Neural progenitor cell (in vitro differentiated cells): ENCODE data around the gene SWT1. TPM values are rescaled to one million over a fixed set of nuclear protein-coding genes. Genes with fewer than 3 reads are reported as not detected.
"Not testable (repeated sequence)": the region's sequence is repeated elsewhere in the genome, so short reads cannot be mapped to it uniquely, and the experiment has no call there.

Experiments
- DNase-seq: peaks from one replicate; pipeline ENCODE4 v3.0.0-alpha.2; 2016; ENCODE audit warnings: low spot score
- H2AFZ ChIP-seq: fragments of 200-600 bp; sonication (generic); replicated peaks from 2 replicates; pipeline ENCODE4 v1.6.1; 2016; ENCODE audit warnings: antibody characterized with exemption
- H3F3A ChIP-seq: fragments of 200-600 bp; sonication (generic); 2 replicates; pipeline ENCODE4 v1.6.1; 2016; ENCODE audit warnings: antibody characterized with exemption, low read depth
- H3K27ac ChIP-seq: fragments of 200-600 bp; sonication (generic); 2 replicates; pipeline ENCODE4 v1.5.1; 2016; ENCODE audit warnings: mild to moderate bottlenecking
- H3K27me3 ChIP-seq: fragments of 200-600 bp; sonication (generic); 2 replicates; pipeline ENCODE4 v1.6.1; 2016; ENCODE audit warnings: mild to moderate bottlenecking, moderate library complexity
- H3K36me3 ChIP-seq: fragments of 200-600 bp; sonication (generic); 2 replicates; pipeline ENCODE4 v1.5.1; 2016
- H3K4me1 ChIP-seq: fragments of 200-600 bp; sonication (generic); 2 replicates; pipeline ENCODE4 v1.6.1; 2016; ENCODE audit warnings: mixed run types
- H3K4me2 ChIP-seq: fragments of 200-600 bp; sonication (generic); 2 replicates; pipeline ENCODE4 v1.6.1; 2016
- H3K4me3 ChIP-seq: fragments of 200-600 bp; sonication (generic); 2 replicates; pipeline ENCODE4 v1.5.1; 2016
- H3K79me2 ChIP-seq: fragments of 200-600 bp; sonication (generic); 2 replicates; pipeline ENCODE4 v1.6.1; 2016; ENCODE audit warnings: low read depth
- H3K9ac ChIP-seq: fragments of 200-600 bp; sonication (generic); 2 replicates; pipeline ENCODE4 v1.6.1; 2016
- H3K9me3 ChIP-seq: fragments of 200-600 bp; sonication (generic); 2 replicates; pipeline ENCODE4 v1.5.1; 2016; ENCODE audit warnings: low read depth
- H4K20me1 ChIP-seq: fragments of 200-600 bp; sonication (generic); 2 replicates; pipeline ENCODE4 v1.6.1; 2016; ENCODE audit warnings: low read depth
- H3K27ac Mint-ChIP-seq: 3 replicates; pipeline ENCODE4 v1.8.0; 2021; ENCODE audit warnings: mixed read lengths
- H3K27me3 Mint-ChIP-seq: 2 replicates; pipeline ENCODE4 v1.8.0; 2022; ENCODE audit warnings: low read depth, mild to moderate bottlenecking, inconsistent platforms, moderate library complexity, mixed read lengths; ENCODE audit not compliant: insufficient read depth
- H3K36me3 Mint-ChIP-seq: 3 replicates; pipeline ENCODE4 v1.8.0; 2021; ENCODE audit warnings: mixed read lengths
- H3K4me1 Mint-ChIP-seq: 3 replicates; pipeline ENCODE4 v1.8.0; 2021; ENCODE audit warnings: mixed read lengths
- H3K4me3 Mint-ChIP-seq: 3 replicates; pipeline ENCODE4 v1.8.0; 2021; ENCODE audit warnings: mild to moderate bottlenecking, moderate library complexity, mixed read lengths
- H3K9me3 Mint-ChIP-seq: 3 replicates; pipeline ENCODE4 v1.8.0; 2020; ENCODE audit warnings: mixed read lengths
- CTCF ChIP-seq: fragments of 200-600 bp; sonication (generic); IDR thresholded peaks from 2 replicates; pipeline ENCODE4 v1.5.1; 2017; ENCODE audit warnings: antibody characterized with exemption, mild to moderate bottlenecking
- EZH2 ChIP-seq: fragments of 200-600 bp; sonication (generic); IDR thresholded peaks from 2 replicates; pipeline ENCODE4 v1.6.1; 2017; ENCODE audit warnings: antibody characterized with exemption, mild to moderate bottlenecking, moderate library complexity
- EZH2phosphoT487 ChIP-seq: fragments of 200-600 bp; sonication (generic); IDR thresholded peaks from 2 replicates; pipeline ENCODE4 v1.6.1; 2017; ENCODE audit warnings: antibody characterized with exemption
- total RNA-seq: library from RNA; depleted of rRNA; stranded (reverse); fragments of >200 nt; gene quantifications from 2 replicates; pipeline ENCODE4 v1.2.3, GENCODE V29; 2015; ENCODE audit warnings: low replicate concordance

Gene SWT1
- total RNA-seq, 1 donor from 2014 or later = 12.4 TPM

- no peak overlapping the region for H3K27ac ChIP-seq
- no peak overlapping the region for H3K4me3 ChIP-seq
- Mint-ChIP-seq H3K27me3 (peaks cover 7% of the 10 kb centered on the region), H3K4me3 (no peak overlapping the region), H3K9me3 (peaks cover 6% of the 10 kb centered on the region), H3K36me3 (peaks cover 8% of the 10 kb centered on the region), H3K27ac (no peak overlapping the region), H3K4me1 (peaks cover 24% of the 10 kb centered on the region)
- DNase-seq = no peak
- peaks cover 3% of the 10 kb centered on the region for H3F3A ChIP-seq
- H3K27me3 ChIP-seq = no peaks in the 10 kb centered on the region
- peaks cover 5% of the 10 kb centered on the region for H3K4me1 ChIP-seq
- H3K4me2 ChIP-seq = no peak overlapping the region
- H2AFZ ChIP-seq = no peak overlapping the region
- H3K79me2 ChIP-seq = peaks cover 30% of the 10 kb centered on the region
- peaks cover 19% of the 10 kb centered on the region for H4K20me1 ChIP-seq
- H3K36me3 ChIP-seq = no peaks in the 10 kb centered on the region
- no peak overlapping the region for H3K9ac ChIP-seq
- H3K9me3 ChIP-seq = no peaks in the 10 kb centered on the region
- TF ChIP-seq CTCF (no peak), EZH2 (no peak), EZH2phosphoT487 (no peak)
These were observed 162.1 kb downstream of the SWT1 start for GRCh38 chr1:185319139-185319475.

GRCh38 chr1:185321104-185321503, 164.1 kb downstream of the SWT1 start:
- H3K79me2 ChIP-seq, H3K4me1 ChIP-seq, H3K27ac ChIP-seq, H3K27ac Mint-ChIP-seq, DNase-seq, H3F3A ChIP-seq, H3K27me3 ChIP-seq, H3K27me3 Mint-ChIP-seq, H3K4me3 ChIP-seq, H3K4me3 Mint-ChIP-seq, H3K9me3 ChIP-seq, H3K9ac ChIP-seq, H3K4me2 ChIP-seq, H3K36me3 Mint-ChIP-seq, H3K9me3 Mint-ChIP-seq, H2AFZ ChIP-seq, H3K36me3 ChIP-seq, H4K20me1 ChIP-seq: not testable (repeated sequence)
- H3K4me1 Mint-ChIP-seq = peaks cover 13% of the 10 kb centered on the region

GRCh38 chr1:185321653-185322221, 164.8 kb downstream of the SWT1 start:
- H3K36me3 ChIP-seq, H3K27ac ChIP-seq, H3F3A ChIP-seq, H4K20me1 ChIP-seq, H3K4me3 ChIP-seq, H3K4me2 ChIP-seq, H3K4me1 ChIP-seq, H3K9me3 ChIP-seq, H3K9me3 Mint-ChIP-seq, H3K79me2 ChIP-seq, H3K36me3 Mint-ChIP-seq, H3K27ac Mint-ChIP-seq, H3K4me3 Mint-ChIP-seq, H2AFZ ChIP-seq, DNase-seq, H3K27me3 ChIP-seq, H3K9ac ChIP-seq, H3K27me3 Mint-ChIP-seq: not testable (repeated sequence)
- peaks cover 13% of the 10 kb centered on the region for H3K4me1 Mint-ChIP-seq

- Histone ChIP-seq H2AFZ (no peak overlapping the region), H3K4me3 (no peak overlapping the region), H3K4me1 (no peaks in the 10 kb centered on the region), H3K79me2 (no peaks in the 10 kb centered on the region), H4K20me1 (no peaks in the 10 kb centered on the region), H3K27me3 (no peaks in the 10 kb centered on the region), H3K4me2 (no peak overlapping the region), H3K9me3 (no peaks in the 10 kb centered on the region), H3F3A (no peaks in the 10 kb centered on the region), H3K36me3 (no peaks in the 10 kb centered on the region), H3K9ac (no peak overlapping the region), H3K27ac (no peak overlapping the region)
- peaks cover 8% of the 10 kb centered on the region for H3K36me3 Mint-ChIP-seq
- H3K9me3 Mint-ChIP-seq = peaks cover 6% of the 10 kb centered on the region
- TF ChIP-seq EZH2 = no peak
- TF ChIP-seq CTCF = no peak
- TF ChIP-seq EZH2phosphoT487 = no peak
- H3K27me3 Mint-ChIP-seq = peaks cover 4% of the 10 kb centered on the region
- H3K4me3 Mint-ChIP-seq = no peak overlapping the region
- H3K4me1 Mint-ChIP-seq = peaks cover 10% of the 10 kb centered on the region
- no peak for DNase-seq
- no peak overlapping the region for H3K27ac Mint-ChIP-seq
These were observed 165.7 kb downstream of the SWT1 start for GRCh38 chr1:185322636-185323035.
